ENCODE measurements around the gene CUTA.

GRCh38 chr6:33428966-33429749 lies 11.3 kb upstream of the CUTA start:
- TF ChIP-seq, protein P1, sequence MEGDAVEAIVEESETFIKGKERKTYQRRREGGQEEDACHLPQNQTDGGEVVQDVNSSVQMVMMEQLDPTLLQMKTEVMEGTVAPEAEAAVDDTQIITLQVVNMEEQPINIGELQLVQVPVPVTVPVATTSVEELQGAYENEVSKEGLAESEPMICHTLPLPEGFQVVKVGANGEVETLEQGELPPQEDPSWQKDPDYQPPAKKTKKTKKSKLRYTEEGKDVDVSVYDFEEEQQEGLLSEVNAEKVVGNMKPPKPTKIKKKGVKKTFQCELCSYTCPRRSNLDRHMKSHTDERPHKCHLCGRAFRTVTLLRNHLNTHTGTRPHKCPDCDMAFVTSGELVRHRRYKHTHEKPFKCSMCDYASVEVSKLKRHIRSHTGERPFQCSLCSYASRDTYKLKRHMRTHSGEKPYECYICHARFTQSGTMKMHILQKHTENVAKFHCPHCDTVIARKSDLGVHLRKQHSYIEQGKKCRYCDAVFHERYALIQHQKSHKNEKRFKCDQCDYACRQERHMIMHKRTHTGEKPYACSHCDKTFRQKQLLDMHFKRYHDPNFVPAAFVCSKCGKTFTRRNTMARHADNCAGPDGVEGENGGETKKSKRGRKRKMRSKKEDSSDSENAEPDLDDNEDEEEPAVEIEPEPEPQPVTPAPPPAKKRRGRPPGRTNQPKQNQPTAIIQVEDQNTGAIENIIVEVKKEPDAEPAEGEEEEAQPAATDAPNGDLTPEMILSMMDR (IDR thresholded peaks at IDR 0.05): no peak
- TF ChIP-seq POLR2AphosphoS5 (IDR thresholded peaks at IDR 0.05; ENCODE audit: insufficient read depth in 1 of 2, low read depth in 1 of 2): no peak
